ENCODE data around the gene SSR4. TPM values are rescaled to one million over a fixed set of nuclear protein-coding genes. Genes with fewer than 3 reads are reported as not detected.

Gene SSR4
- total and polyA plus RNA-seq, 2 donors (not counting 1 experiment from before 2014, with no cell fraction given), result 134 to 297 TPM

DNA sequence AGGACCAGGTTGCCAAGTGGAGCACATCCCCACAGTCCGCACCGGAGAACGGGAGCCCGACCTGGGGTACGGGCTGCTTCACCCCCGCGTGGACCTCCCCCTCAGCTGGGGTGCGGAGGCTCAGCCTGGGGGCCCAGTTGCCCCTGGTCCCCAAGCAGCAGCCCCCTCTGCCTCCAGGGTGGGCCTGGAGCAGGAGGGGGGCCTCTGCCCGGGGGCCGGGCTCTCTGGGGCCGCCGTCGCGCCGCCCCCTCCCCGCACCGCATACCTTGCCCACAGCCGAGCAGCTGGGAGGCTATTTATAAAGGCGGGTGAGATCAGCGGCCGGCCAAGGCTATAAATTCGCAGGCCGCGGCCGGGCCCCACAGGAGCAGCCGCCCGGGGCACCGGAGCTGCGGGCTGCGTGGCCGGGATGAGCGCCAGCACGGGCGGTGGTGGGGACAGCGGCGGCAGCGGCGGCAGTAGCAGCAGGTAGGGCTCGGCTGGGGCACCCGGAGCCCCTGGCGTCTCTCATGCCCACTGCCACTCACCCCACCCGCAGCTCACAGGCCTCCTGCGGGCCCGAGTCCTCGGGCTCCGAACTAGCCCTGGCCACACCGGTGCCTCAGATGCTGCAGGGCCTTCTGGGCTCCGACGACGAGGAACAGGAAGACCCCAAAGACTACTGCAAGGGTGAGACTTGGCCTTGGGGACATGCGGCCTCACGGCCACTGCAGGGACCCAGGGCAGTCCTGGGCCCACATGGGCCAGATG is 13.6 kb upstream of the SSR4 start, which contains the start of gene SRPK3:
Gene SRPK3 (plus strand): TSS at position 364 of the 750 bp plus-strand sequence. CDS start 46 bp downstream, at position 410.
- H3K9ac ChIP-seq (ENCODE audit: low read length), result no peak within 1 kb of the TSS
- Mint-ChIP-seq H3K4me3 (no peak within 1 kb of the TSS), H3K9me3 (ENCODE audit: insufficient read depth) (no peaks in the 10 kb centered on the region), H3K27me3 (peaks cover 7% of the 10 kb centered on the region), H3K27ac (no peak within 1 kb of the TSS), H3K4me1 (peaks cover 4% of the 10 kb centered on the region)
- whole genome bisulfite sequencing (ENCODE audit: insufficient coverage), result 30% methylated on average over 23 of the region's 52 CpGs
- no peaks in the 10 kb centered on the region for H3K9me3 ChIP-seq (ENCODE audit: control extremely low read depth in 1 of 3, control insufficient read depth in 2 of 3, insufficient read depth in 1 of 3, low read length in 2 of 3)
- H3K36me3 ChIP-seq (replicated peaks in 1 of 2; ENCODE audit: control extremely low read depth in 1 of 2, control insufficient read depth in 1 of 2, extremely low read depth in 1 of 2, insufficient read depth in 2 of 2, low read length in 1 of 2), result peaks cover 0 to 5% of the 10 kb centered on the region in 2 experiments
- no peak for TF ChIP-seq CTCF (IDR thresholded peaks at IDR 0.05)
- no peak for TF ChIP-seq EZH2 (IDR thresholded peaks at IDR 0.05; ENCODE audit: borderline replicate concordance, insufficient read depth, low read depth, low read length, poor library complexity, severe bottlenecking)
- H3K4me3 ChIP-seq (ENCODE audit: control extremely low read depth in 1 of 5, extremely low read depth in 1 of 5, insufficient read depth in 1 of 5, low read depth in 2 of 5, low read length in 4 of 5), result no peak within 1 kb of the TSS
- H2AFZ ChIP-seq (ENCODE audit: insufficient read depth, low read depth, low read length, poor library complexity, severe bottlenecking), result no peak within 1 kb of the TSS
- intact Hi-C loops (cut with micrococcal nuclease), result no loop called here
- no peaks in the 10 kb centered on the region for H3K79me2 ChIP-seq (ENCODE audit: control insufficient read depth, insufficient read depth, low read length)
- ChIA-PET POLR2A (no interaction called here), CTCF (no interaction called here)
- H3K4me1 ChIP-seq (ENCODE audit: control insufficient read depth in 2 of 2, insufficient read depth in 2 of 2, low read length in 2 of 2), result no peaks in the 10 kb centered on the region
- peaks cover 0 to 2% (median 0%) of the 10 kb centered on the region in 4 experiments for H3K27me3 ChIP-seq (replicated peaks in 1 of 4; ENCODE audit: control extremely low read depth in 1 of 4, control insufficient read depth in 3 of 4, insufficient read depth in 4 of 4, low read length in 3 of 4)
- ATAC-seq (ENCODE audit: low read depth) (no peak), DNase-seq (no peak)
- H4K20me1 ChIP-seq (ENCODE audit: control insufficient read depth, insufficient read depth, low read length, poor library complexity, severe bottlenecking), result no peaks in the 10 kb centered on the region
- no peak within 1 kb of the TSS for H3K27ac ChIP-seq (ENCODE audit: low read length in 2 of 2)
- H3K4me2 ChIP-seq (replicated peaks; ENCODE audit: low read depth, low read length, poor library complexity, severe bottlenecking), result no peak within 1 kb of the TSS

GRCh38 chrX:153781428-153782047 is 12.9 kb upstream of the SSR4 start:
- no peaks in the 10 kb centered on the region for H3K79me2 ChIP-seq (ENCODE audit: control insufficient read depth, insufficient read depth, low read length)
- H2AFZ ChIP-seq (ENCODE audit: insufficient read depth, low read depth, low read length, poor library complexity, severe bottlenecking), result no peak overlapping the region
- 86% methylated on average over 13 of the region's 24 CpGs for WGBS (ENCODE audit: insufficient coverage)
- H3K9me3 Mint-ChIP-seq (ENCODE audit: insufficient read depth), result no peaks in the 10 kb centered on the region
- no peaks in the 10 kb centered on the region for H3K9me3 ChIP-seq (ENCODE audit: control extremely low read depth in 1 of 3, control insufficient read depth in 2 of 3, insufficient read depth in 1 of 3, low read length in 2 of 3)
- ChIA-PET CTCF (no interaction called here), POLR2A (no interaction called here)
- no peak overlapping the region for H3K9ac ChIP-seq (ENCODE audit: low read length)
- H3K4me2 ChIP-seq (replicated peaks; ENCODE audit: low read depth, low read length, poor library complexity, severe bottlenecking), result no peak overlapping the region
- ATAC-seq (ENCODE audit: low read depth) (no peak), DNase-seq (no peak)
- H3K27ac ChIP-seq (ENCODE audit: low read length in 2 of 2), result no peak overlapping the region
- H3K4me3 ChIP-seq (ENCODE audit: control extremely low read depth in 1 of 5, extremely low read depth in 1 of 5, insufficient read depth in 1 of 5, low read depth in 2 of 5, low read length in 4 of 5), result no peak overlapping the region
- no peaks in the 10 kb centered on the region for H4K20me1 ChIP-seq (ENCODE audit: control insufficient read depth, insufficient read depth, low read length, poor library complexity, severe bottlenecking)
- H3K4me1 Mint-ChIP-seq, result peaks cover 4% of the 10 kb centered on the region
- peaks cover 7% of the 10 kb centered on the region for H3K27me3 Mint-ChIP-seq
- H3K27me3 ChIP-seq (replicated peaks in 1 of 4; ENCODE audit: control extremely low read depth in 1 of 4, control insufficient read depth in 3 of 4, insufficient read depth in 4 of 4, low read length in 3 of 4), result peaks cover 0 to 2% (median 0%) of the 10 kb centered on the region in 4 experiments
- peaks cover 0 to 10% of the 10 kb centered on the region in 2 experiments for H3K36me3 ChIP-seq (replicated peaks in 1 of 2; ENCODE audit: control extremely low read depth in 1 of 2, control insufficient read depth in 1 of 2, extremely low read depth in 1 of 2, insufficient read depth in 2 of 2, low read length in 1 of 2)
- intact Hi-C loops (cut with micrococcal nuclease), result no loop called here
- TF ChIP-seq CTCF (IDR thresholded peaks at IDR 0.05) (no peak), EZH2 (IDR thresholded peaks at IDR 0.05; ENCODE audit: borderline replicate concordance, insufficient read depth, low read depth, low read length, poor library complexity, severe bottlenecking) (no peak)
- no peak overlapping the region for H3K4me3 Mint-ChIP-seq
- no peaks in the 10 kb centered on the region for H3K4me1 ChIP-seq (ENCODE audit: control insufficient read depth in 2 of 2, insufficient read depth in 2 of 2, low read length in 2 of 2)
- no peak overlapping the region for H3K27ac Mint-ChIP-seq

All from B cell (primary cell).